Stimulated activated naive CD4-positive, alpha-beta T cell (primary cell): ENCODE data around the gene RPP21.
A peak's percentile ranks its signal among the peaks of the same experiment; 100 is the strongest.
"Not testable (repeated sequence)": the region's sequence is repeated elsewhere in the genome, so short reads cannot be mapped to it uniquely, and the experiment has no call there.

Source experiments
- DNase-seq, 6 experiments: peaks; one replicate each; lab custom pipeline; 2025; lab: John Stamatoyannopoulos, UW

RPP21 gene

GRCh38 chr6:30329331-30329730, 15.6 kb upstream of the RPP21 start:
- no peak for DNase-seq

GRCh38 chr6:30331981-30332380, 13.0 kb upstream of the RPP21 start:
- no peak for DNase-seq

GRCh38 chr6:30334075-30334783, 10.7 kb upstream of the RPP21 start:
- DNase-seq: no peak

GRCh38 chr6:30340589-30341054, 4.3 kb upstream of the RPP21 start:
- DNase-seq: no peak

GRCh38 chr6:30341218-30341617, 3.7 kb upstream of the RPP21 start:
- no peak for DNase-seq

GRCh38 chr6:30341728-30342127, 3.2 kb upstream of the RPP21 start:
- DNase-seq: no peak

- no peak for DNase-seq
Measured at GRCh38 chr6:30344191-30344867, 627 bp upstream of the RPP21 start.

GRCh38 chr6:30345852-30346251, 896 bp downstream of the RPP21 start:
- no peak for DNase-seq

- no peak for DNase-seq
Measured at GRCh38 chr6:30348957-30349356, 4.0 kb downstream of the RPP21 start.

GRCh38 chr6:30349421-30350177, 4.6 kb downstream of the RPP21 start:
- no peak for DNase-seq

GRCh38 chr6:30350524-30350923, 5.6 kb downstream of the RPP21 start:
- DNase-seq: no peak

GRCh38 chr6:30352550-30352949, 7.6 kb downstream of the RPP21 start:
- DNase-seq: no peak

GRCh38 chr6:30355281-30355680, 10.3 kb downstream of the RPP21 start:
- no peak for DNase-seq

- DNase-seq: no peak
Measured at GRCh38 chr6:30356536-30356935, 11.6 kb downstream of the RPP21 start.

GRCh38 chr6:30357678-30358540, 13.0 kb downstream of the RPP21 start:
- peak; percentile 11 to 59 (median 36) for DNase-seq

GRCh38 chr6:30359276-30359675, 14.3 kb downstream of the RPP21 start:
- DNase-seq: no peak

GRCh38 chr6:30360139-30360538, 15.2 kb downstream of the RPP21 start:
- DNase-seq: no peak

GRCh38 chr6:30361661-30362060, 16.7 kb downstream of the RPP21 start:
- DNase-seq: no peak

GRCh38 chr6:30363459-30363858, 18.5 kb downstream of the RPP21 start:
- no peak for DNase-seq

GRCh38 chr6:30364591-30364990, 19.6 kb downstream of the RPP21 start:
- no peak for DNase-seq

- DNase-seq: not testable (repeated sequence)
Measured at GRCh38 chr6:30369280-30369679, 24.3 kb downstream of the RPP21 start.
